HG02623 (cell line): ENCODE measurements around the gene RNU1-1.
"Not testable (repeated sequence)": the region's sequence is repeated elsewhere in the genome, so short reads cannot be mapped to it uniquely, and the experiment has no call there.

Source experiments
- ATAC-seq: cut with Tn5 transposase; IDR thresholded peaks from one replicate; pipeline ENCODE4 v1.9.1; 2021; ENCODE audit warnings: moderate library complexity; ENCODE audit not compliant: unreplicated experiment

RNU1-1 gene

GRCh38 chr1:16514107-16515055 is at the start of gene RNU1-1:
Gene RNU1-1, minus strand, starts transcription at chr1:16514285.
- not testable (repeated sequence) for ATAC-seq

GRCh38 chr1:16561035-16561434 is 47.0 kb upstream of the RNU1-1 start:
- not testable (repeated sequence) for ATAC-seq

GRCh38 chr1:16560498-16560897 is 46.4 kb upstream of the RNU1-1 start:
- ATAC-seq, result not testable (repeated sequence)

- not testable (repeated sequence) for ATAC-seq
These were observed 45.6 kb upstream of the RNU1-1 start for GRCh38 chr1:16559688-16560087.

GRCh38 chr1:16557034-16557433 is 42.9 kb upstream of the RNU1-1 start:
- ATAC-seq, result not testable (repeated sequence)

GRCh38 chr1:16553244-16553643 is 39.2 kb upstream of the RNU1-1 start:
- not testable (repeated sequence) for ATAC-seq

GRCh38 chr1:16550212-16550918 is 36.3 kb upstream of the RNU1-1 start:
- ATAC-seq, result not testable (repeated sequence)

GRCh38 chr1:16549545-16549944 is 35.5 kb upstream of the RNU1-1 start:
- not testable (repeated sequence) for ATAC-seq

GRCh38 chr1:16547502-16548241 is 33.6 kb upstream of the RNU1-1 start:
- ATAC-seq, result not testable (repeated sequence)

- not testable (repeated sequence) for ATAC-seq
These were observed 31.6 kb upstream of the RNU1-1 start for GRCh38 chr1:16545682-16546095.

- not testable (repeated sequence) for ATAC-seq
These were observed 26.4 kb upstream of the RNU1-1 start for GRCh38 chr1:16540421-16540893.

- not testable (repeated sequence) for ATAC-seq
These were observed 23.4 kb upstream of the RNU1-1 start for GRCh38 chr1:16537528-16537927.

GRCh38 chr1:16536796-16537195 is 22.7 kb upstream of the RNU1-1 start:
- not testable (repeated sequence) for ATAC-seq

- not testable (repeated sequence) for ATAC-seq
These were observed 21.8 kb upstream of the RNU1-1 start for GRCh38 chr1:16535898-16536297.

GRCh38 chr1:16535487-16535886 is 21.4 kb upstream of the RNU1-1 start:
- ATAC-seq, result not testable (repeated sequence)

GRCh38 chr1:16534829-16535456 is 20.9 kb upstream of the RNU1-1 start:
- ATAC-seq, result not testable (repeated sequence)

GRCh38 chr1:16534239-16534828 is 20.2 kb upstream of the RNU1-1 start:
- not testable (repeated sequence) for ATAC-seq

- not testable (repeated sequence) for ATAC-seq
These were observed 18.3 kb upstream of the RNU1-1 start for GRCh38 chr1:16532235-16532991.

GRCh38 chr1:16528338-16528737 is 14.3 kb upstream of the RNU1-1 start:
- ATAC-seq, result not testable (repeated sequence)
